Activated CD4-positive, alpha-beta memory T cell treated with anti-CD3 and anti-CD28 coated beads, Interleukin-2, amount 10 ng/mL, durations not matched to agents 7 days and 5 days (primary cell): ENCODE measurements around the gene VGLL4. TPM values are rescaled to one million over a fixed set of nuclear protein-coding genes. Genes with fewer than 3 reads are reported as not detected.

ENCODE experiments used
- CTCF ChIA-PET: fragments of 350-600 bp; sonication (Branson Sonifier 250); formaldehyde crosslinking; loops from one replicate; lab custom pipeline; 2021; ENCODE audit warnings: antibody characterized with exemption, inconsistent platforms; lab: Charles Lee
- POLR2A ChIA-PET: fragments of 350-600 bp; sonication (Branson Sonifier 250); formaldehyde crosslinking; loops from one replicate; lab custom pipeline; 2021; ENCODE audit warnings: antibody characterized with exemption; lab: Charles Lee
- DNase-seq: peaks from one replicate; pipeline ENCODE4 v3.0.0-alpha.2; 2020
- H3K27ac Mint-ChIP-seq: one replicate; pipeline ENCODE4 v1.8.0; 2021; ENCODE audit warnings: mild to moderate bottlenecking, mixed read lengths
- H3K27me3 Mint-ChIP-seq: one replicate; pipeline ENCODE4 v1.8.0; 2021; ENCODE audit warnings: mixed read lengths
- H3K36me3 Mint-ChIP-seq: one replicate; pipeline ENCODE4 v1.8.0; 2021; ENCODE audit warnings: low read depth, mixed read lengths
- H3K4me1 Mint-ChIP-seq: one replicate; pipeline ENCODE4 v1.8.0; 2021; ENCODE audit warnings: mixed read lengths
- H3K4me3 Mint-ChIP-seq: one replicate; pipeline ENCODE4 v1.8.0; 2021; ENCODE audit warnings: mild to moderate bottlenecking, mixed read lengths
- H3K9me3 Mint-ChIP-seq: one replicate; pipeline ENCODE4 v1.8.0; 2021; ENCODE audit warnings: mixed read lengths
- total RNA-seq, 2 experiments: library from RNA; stranded (reverse); gene quantifications; one replicate each; pipeline ENCODE4 v1.2.3, GENCODE V29; 2021

Gene VGLL4
- total RNA-seq, 2 experiments from 2014 or later = 47.8 to 49.2 TPM

DNA sequence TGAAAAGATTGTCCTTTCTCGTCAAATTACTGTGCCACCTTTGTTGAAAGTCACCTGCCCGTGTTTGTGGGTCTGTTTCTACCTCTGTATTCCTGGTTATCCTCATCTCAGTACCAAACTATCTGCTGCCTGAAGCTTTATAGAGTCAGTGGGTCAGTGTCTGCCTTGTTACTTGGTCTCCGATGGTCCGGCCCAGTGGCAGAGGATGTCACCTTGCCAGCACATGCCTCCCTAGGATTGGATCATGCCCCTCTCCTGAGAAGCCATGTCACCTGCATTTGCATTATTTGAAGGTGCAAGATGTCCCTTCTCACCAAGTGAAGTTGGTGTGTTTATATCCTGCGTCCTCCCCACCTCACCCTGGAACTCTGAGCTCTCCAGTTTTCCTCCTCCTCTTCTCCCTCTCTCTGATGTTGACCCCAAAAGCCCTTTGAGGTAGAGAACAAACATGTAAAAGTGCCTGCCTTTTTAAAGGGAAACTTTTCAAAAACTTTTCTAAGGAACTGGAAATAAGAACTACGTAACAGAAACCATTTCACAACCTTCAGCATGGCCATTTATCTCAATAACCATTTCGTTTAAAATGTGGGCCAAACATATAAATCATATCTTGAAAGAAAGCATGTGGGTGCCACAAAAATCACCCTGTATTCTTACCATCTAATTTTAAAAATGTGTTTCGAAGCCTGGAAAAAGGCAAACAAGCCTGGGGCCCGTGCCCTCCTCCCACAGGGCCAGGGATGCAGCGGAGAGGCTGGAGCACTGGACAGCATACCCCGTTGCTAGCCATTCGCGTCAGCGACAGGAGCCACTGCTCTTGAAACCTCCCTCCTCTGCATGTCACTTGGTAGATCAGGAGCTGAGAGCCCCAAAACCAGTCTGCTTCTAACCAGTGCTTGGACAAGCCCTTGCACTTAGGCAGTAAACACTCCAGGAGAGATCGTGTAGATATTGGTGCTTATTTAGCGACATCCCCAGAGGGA, 102.1 kb downstream of the VGLL4 start:
- POLR2A ChIA-PET = interaction anchor here (1.1 kb wide), 1 partner anchor 22 kb away, joined by 4 read pairs; no protein-coding TSS in a partner anchor

DNA sequence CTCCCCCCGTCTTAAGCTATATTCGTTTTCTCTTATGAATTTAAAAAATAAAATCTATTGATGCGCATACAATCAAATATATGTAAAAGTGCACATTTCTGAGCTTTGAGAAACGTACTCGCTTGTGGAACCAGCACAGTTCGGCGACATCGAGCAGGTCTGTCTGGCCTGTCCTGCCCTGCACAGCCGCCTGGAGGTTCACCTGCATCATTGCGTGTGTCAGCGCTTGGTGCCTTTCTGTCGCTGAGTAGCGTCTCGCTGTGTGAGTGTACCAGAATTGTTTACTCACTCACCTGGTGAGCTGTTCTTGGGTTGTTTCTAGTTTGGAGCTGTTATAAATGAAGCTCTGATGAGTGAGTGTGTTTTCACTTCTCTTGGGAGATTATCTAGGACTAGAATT, 104.0 kb downstream of the VGLL4 start:
- Mint-ChIP-seq H3K4me3 (no peak overlapping the region), H3K27ac (no peak overlapping the region), H3K36me3 (no peaks in the 10 kb centered on the region), H3K4me1 (no peaks in the 10 kb centered on the region), H3K9me3 (no peaks in the 10 kb centered on the region), H3K27me3 (no peaks in the 10 kb centered on the region)
- ChIA-PET POLR2A (no interaction called here), CTCF (interaction anchor here (0.7 kb wide), 1 partner anchor 112 kb away, joined by 3 read pairs; no protein-coding TSS in a partner anchor)
- no peak for DNase-seq

More for the DNA sequence above, 102.1 kb downstream of the VGLL4 start:
- no peaks in the 10 kb centered on the region for H3K27me3 Mint-ChIP-seq
- CTCF ChIA-PET = no interaction called here
- no peak overlapping the region for H3K27ac Mint-ChIP-seq
- DNase-seq = no peak
- no peak overlapping the region for H3K4me3 Mint-ChIP-seq
- no peaks in the 10 kb centered on the region for H3K36me3 Mint-ChIP-seq
- H3K9me3 Mint-ChIP-seq = no peaks in the 10 kb centered on the region
- H3K4me1 Mint-ChIP-seq = no peaks in the 10 kb centered on the region

DNA sequence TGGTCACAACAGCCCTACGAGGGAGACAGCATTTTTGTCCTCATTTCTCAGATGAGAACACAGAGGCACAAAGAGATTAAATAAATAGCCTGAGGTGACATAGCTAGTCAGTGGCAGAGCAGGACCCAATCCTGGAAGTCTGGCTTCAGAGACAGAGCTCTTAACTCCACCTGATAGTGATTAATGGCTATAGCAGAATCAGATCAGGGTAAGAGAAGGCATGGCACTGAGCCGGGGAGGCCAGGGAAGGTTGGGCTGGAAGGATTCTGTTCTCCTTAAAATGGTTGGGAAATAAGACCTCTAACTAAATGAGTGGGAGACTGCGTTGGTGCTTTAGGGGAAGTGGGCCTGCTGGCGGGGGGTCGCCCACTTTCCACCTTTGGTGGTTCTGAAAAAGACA, 104.5 kb downstream of the VGLL4 start:
- Mint-ChIP-seq H3K27ac (no peak overlapping the region), H3K4me3 (no peak overlapping the region), H3K9me3 (no peaks in the 10 kb centered on the region), H3K36me3 (no peaks in the 10 kb centered on the region), H3K27me3 (no peaks in the 10 kb centered on the region), H3K4me1 (no peaks in the 10 kb centered on the region)
- no peak for DNase-seq
- CTCF ChIA-PET = interaction anchor here (0.6 kb wide), 1 partner anchor 597 kb away, joined by 3 read pairs; no protein-coding TSS in a partner anchor
- POLR2A ChIA-PET = no interaction called here

DNA sequence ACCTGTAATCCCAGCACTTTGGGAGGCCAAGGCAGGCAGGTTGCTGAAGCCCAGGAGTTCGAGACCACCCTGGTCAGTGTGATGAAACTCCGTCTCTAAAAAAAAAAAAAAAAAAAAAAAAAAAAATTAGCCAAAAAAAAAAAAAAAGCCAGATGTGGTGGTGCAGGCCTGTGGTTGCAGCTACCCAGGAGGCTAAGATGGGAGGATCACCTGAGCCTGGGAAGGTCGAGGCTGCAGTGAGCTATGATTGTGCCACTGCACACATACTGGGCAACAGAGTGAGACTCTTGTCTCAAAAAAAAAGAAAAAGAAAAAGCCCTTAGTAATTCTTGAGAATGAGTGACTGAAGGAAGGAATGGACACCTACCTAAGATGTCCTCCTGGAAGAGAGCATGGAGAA, 105.1 kb downstream of the VGLL4 start:
- Mint-ChIP-seq H3K36me3 (no peaks in the 10 kb centered on the region), H3K4me3 (no peak overlapping the region), H3K9me3 (no peaks in the 10 kb centered on the region), H3K27me3 (no peaks in the 10 kb centered on the region), H3K27ac (no peak overlapping the region), H3K4me1 (no peaks in the 10 kb centered on the region)
- ChIA-PET POLR2A (no interaction called here), CTCF (interaction anchor here (0.6 kb wide), 1 partner anchor 596 kb away, joined by 3 read pairs; no protein-coding TSS in a partner anchor)
- no peak for DNase-seq

DNA sequence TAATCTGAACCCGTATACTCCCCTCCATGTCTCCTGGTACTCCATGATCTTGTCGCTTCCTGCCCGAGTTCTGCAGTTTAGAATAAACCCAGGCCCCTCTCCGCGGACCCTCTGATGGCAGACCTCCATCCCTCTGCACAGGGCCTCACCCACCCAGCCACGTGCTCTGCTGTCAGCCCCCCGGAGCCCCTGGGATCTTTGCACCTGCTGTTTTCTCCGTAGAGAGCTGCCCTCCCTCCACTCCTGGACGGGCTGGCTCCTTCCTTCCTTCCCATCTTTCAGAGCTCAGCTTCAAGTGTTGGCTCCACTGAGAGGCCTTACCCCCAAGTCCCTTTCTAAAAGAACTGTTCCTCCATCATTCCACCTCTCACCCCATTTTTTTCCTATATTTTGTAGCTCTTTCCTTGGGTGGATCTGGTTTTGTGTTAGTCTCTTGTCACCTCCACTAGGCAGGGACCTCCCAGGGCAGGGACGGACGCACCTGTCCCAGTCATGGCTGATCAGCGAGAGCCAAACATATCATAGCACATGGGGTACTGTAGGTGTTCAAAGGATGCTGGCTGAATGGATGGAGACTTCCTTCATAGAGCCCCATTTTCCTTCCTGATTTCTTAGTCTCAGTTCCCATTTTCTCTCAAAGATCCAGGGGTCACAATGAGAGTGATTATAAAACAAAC, 106.6 kb downstream of the VGLL4 start:
- Mint-ChIP-seq H3K4me1 (no peaks in the 10 kb centered on the region), H3K9me3 (no peaks in the 10 kb centered on the region), H3K36me3 (no peaks in the 10 kb centered on the region), H3K27me3 (no peaks in the 10 kb centered on the region), H3K27ac (no peak overlapping the region), H3K4me3 (no peak overlapping the region)
- no peak for DNase-seq
- ChIA-PET CTCF (no interaction called here), POLR2A (no interaction called here)

DNA sequence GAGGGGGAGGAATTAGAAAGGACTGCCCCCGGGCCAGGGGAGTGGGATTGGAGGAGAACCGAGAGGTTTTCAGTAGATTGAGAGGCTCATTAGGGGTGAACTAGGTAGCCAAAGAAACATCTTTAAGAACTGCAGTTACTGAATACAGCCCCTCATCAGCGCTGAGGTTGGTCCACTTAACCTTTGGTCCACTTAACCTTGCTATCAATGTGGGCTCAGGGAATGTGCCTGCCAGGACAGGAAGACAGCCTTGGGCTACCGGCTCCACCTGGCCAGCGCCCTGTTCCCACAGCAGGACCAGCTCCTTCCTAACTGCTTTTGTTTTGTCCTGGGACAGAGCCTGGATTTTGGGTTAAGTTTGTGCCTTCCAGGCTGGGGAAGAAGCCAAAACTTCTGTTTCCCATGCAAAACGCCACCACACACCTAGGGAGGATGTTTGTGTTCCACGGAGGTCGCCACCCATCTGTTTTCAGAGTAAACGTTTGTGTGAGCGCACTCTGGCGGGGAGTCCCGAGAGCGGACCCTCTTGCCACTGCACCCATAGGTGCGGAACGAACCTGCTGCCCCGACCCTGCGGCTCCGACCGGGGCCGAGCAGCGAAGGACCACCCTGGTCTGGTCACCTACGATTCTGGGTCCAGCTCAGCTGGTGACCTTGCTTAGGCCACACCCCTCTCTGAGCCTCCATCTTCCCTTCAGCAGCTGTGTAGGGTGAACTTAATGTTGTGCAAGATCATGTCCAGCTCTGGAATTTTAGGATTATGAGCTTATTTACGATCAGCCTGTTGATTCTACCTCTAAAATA, 107.4 kb downstream of the VGLL4 start:
- no peak for DNase-seq
- Mint-ChIP-seq H3K27ac (no peak overlapping the region), H3K36me3 (no peaks in the 10 kb centered on the region), H3K9me3 (no peaks in the 10 kb centered on the region), H3K4me3 (no peak overlapping the region), H3K4me1 (no peaks in the 10 kb centered on the region), H3K27me3 (no peaks in the 10 kb centered on the region)
- ChIA-PET POLR2A (no interaction called here), CTCF (no interaction called here)

DNA sequence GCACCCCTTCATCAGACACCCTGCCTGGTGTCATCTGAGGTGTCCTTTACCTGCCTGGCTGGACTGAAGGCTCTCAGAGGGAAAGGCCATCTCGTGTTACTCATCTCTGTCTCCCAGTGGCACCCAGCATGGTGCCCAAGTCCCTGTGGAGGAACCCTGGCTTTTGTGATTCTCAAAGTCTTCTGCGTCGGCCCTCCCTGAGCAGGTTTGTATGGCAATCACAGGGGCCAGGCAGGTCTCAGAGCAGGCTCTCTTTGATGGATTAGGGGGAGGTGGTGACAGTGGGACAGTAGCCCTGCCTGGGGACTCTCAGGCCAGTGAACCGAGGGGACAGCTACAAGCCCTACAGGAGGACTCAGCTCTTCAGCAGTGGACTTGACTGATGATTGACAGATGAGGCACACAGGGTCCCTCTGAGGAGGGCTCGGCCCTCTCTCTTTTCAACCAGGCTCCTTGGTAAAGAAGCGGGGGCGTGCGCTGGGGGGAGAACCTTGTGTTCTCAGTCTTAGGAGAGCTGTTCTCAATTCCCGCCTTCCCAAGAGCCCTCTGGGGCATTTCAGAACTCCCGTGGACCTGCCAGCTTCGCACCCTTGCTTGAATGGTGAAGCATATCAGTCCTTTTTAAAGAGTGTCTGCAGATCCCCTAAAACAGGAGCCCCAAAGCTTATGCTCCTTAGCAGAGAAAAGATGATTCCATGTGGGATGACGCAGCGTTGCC, 108.3 kb downstream of the VGLL4 start:
- H3K4me1 Mint-ChIP-seq = no peaks in the 10 kb centered on the region
- no peaks in the 10 kb centered on the region for H3K36me3 Mint-ChIP-seq
- DNase-seq = no peak
- ChIA-PET POLR2A (no interaction called here), CTCF (no interaction called here)
- H3K9me3 Mint-ChIP-seq = no peaks in the 10 kb centered on the region
- no peak overlapping the region for H3K27ac Mint-ChIP-seq
- no peaks in the 10 kb centered on the region for H3K27me3 Mint-ChIP-seq
- H3K4me3 Mint-ChIP-seq = no peak overlapping the region

DNA sequence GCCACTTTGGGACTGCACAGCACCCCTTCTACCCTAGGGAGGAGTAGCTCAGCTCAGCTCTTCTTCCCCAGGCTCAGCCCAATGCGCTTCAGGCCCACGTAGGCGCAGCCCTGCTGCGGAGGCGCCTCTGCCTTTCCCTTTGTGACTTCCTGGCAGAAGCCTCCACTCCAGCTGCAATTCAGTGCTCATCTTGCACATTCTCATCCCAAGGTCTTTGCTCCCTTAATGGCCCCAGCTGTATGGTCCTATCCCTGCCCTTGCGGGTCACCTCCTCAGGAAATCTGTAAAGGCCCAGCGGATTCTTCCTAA, 109.0 kb downstream of the VGLL4 start:
- no peaks in the 10 kb centered on the region for H3K36me3 Mint-ChIP-seq

DNA sequence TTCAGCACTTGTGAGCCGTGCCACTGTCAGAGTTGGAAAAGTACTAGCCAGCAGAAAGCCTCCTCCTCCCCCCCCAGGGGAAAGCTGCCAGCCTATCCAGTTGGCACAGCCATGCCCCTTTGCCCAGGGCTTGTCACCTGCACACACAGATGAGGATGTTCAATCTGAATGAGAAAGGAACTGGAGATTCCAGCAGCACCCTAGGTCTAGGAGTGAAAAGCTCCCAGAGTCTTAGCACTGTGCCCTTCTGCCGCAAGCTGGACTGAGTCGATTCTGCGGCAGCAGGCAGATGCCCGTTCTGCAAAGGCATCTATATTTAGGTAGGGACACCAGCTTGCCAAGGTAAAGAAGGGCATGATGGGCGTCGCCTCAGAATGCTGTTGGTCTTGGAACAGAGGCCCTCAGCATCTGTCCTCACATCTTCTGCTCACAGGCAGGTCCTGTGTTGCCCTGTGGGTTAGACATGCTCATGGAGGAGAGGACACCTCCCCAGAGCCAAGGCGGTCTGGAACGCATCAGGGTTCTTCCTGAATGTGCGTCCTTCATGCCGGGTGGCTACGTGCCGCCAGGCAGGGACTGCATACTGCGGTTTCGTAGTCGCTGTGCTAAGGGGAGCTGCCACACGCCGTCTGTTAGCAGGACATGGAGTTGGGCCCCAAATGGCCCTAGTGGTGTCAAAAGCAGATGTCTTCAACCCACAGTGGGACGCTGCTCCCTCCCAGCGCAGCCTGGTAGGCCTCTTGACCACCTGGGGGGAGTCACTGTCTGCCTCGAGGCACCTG, 109.5 kb downstream of the VGLL4 start:
- no peaks in the 10 kb centered on the region for H3K4me1 Mint-ChIP-seq
- H3K4me3 Mint-ChIP-seq = no peak overlapping the region
- DNase-seq = no peak
- CTCF ChIA-PET = interaction anchor here (0.6 to 0.7 kb wide), 2 partner anchors 16 to 105 kb away, joined by 3 to 6 read pairs; no protein-coding TSS in a partner anchor
- POLR2A ChIA-PET = no interaction called here
- H3K36me3 Mint-ChIP-seq = no peaks in the 10 kb centered on the region
- no peaks in the 10 kb centered on the region for H3K9me3 Mint-ChIP-seq
- no peaks in the 10 kb centered on the region for H3K27me3 Mint-ChIP-seq
- H3K27ac Mint-ChIP-seq = no peak overlapping the region

More for the DNA sequence above, 109.0 kb downstream of the VGLL4 start:
- Mint-ChIP-seq H3K9me3 (no peaks in the 10 kb centered on the region), H3K27me3 (no peaks in the 10 kb centered on the region), H3K4me3 (no peak overlapping the region), H3K4me1 (no peaks in the 10 kb centered on the region), H3K27ac (no peak overlapping the region)
- ChIA-PET POLR2A (no interaction called here), CTCF (no interaction called here)
- no peak for DNase-seq

DNA sequence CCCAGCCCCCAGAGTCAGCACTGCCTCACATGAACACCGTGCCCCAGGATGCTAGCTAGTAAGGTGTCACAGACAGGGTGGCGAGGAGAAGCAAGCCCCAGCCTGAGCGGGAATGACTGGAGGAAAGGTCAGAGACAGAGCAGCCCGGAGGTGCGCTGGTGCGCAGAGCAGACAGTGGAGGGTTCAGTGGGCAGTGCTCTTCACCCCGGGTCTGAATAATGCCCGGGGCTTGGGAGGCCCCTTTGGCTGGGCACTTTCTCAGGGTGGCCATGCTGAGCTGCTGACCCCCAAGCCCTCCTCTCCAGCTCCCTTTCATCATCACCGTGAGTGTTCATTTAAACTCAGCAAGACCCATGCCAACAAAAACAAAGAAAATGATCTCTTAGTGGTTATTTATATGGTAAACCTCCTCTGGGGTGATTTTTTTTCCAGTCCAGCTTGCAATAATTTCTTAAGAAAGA, 110.8 kb downstream of the VGLL4 start:
- CTCF ChIA-PET = no interaction called here
- Mint-ChIP-seq H3K27me3 (no peaks in the 10 kb centered on the region), H3K27ac (no peak overlapping the region), H3K9me3 (no peaks in the 10 kb centered on the region), H3K36me3 (peaks cover under 1% of the 10 kb centered on the region), H3K4me3 (no peak overlapping the region), H3K4me1 (no peaks in the 10 kb centered on the region)
- POLR2A ChIA-PET = no interaction called here
- no peak for DNase-seq

DNA sequence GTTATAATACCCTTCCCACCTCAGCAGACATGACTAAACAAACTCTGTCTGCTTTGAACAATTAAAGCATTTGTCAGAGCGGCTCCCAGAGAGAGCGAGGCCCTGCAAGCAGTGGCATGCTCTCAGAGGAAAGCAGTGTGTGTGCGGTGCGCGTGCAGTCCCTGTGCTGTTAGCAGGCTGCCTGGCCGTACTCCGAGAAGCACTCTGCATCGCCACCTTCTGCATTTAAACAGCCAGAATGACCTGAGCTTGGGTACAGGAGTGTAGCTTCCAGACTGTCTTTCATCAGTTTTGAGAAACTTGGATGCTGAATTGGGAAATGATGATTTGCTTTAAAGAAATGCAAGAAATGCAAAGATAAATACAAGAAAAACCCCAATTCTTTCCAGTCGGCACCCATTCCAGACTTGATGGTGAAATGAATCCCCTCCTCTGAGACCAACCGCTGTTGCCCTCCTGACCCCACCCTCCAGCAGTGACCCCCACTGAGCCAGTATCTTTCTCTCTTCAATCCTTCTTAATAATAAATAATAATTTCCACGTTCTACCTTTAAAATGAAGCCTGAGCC, 113.5 kb downstream of the VGLL4 start:
- ChIA-PET CTCF (no interaction called here), POLR2A (no interaction called here)
- Mint-ChIP-seq H3K27ac (no peak overlapping the region), H3K4me1 (no peaks in the 10 kb centered on the region), H3K4me3 (no peak overlapping the region), H3K36me3 (peaks cover 5% of the 10 kb centered on the region), H3K9me3 (no peaks in the 10 kb centered on the region), H3K27me3 (no peaks in the 10 kb centered on the region)
- DNase-seq = no peak
